MV-4-11 (cell line): ENCODE data around the gene OFD1.

Source experiments
- DNase-seq: peaks from one replicate; lab custom pipeline; 2025; lab: John Stamatoyannopoulos, UW

OFD1 gene

DNA sequence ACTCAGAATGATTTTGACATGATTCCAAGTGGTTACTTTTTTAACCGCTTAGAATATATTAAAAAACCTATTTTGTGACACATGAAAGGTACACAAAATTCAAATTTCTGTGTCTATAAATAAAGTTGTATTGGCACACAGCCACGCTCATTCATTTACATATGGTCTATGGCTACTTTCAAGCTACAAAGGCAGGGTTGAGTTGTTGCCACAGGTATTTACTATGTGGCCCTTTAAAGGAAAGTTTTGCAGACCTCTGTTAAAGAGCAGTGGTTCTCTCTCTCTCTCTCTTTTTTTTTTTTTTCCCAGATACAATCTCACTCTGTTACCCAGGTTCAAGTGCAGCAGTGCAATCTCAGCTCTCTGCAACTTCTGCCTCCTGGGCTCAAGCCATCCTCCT lies 59.3 kb downstream of the OFD1 start:
- no peak for DNase-seq

DNA sequence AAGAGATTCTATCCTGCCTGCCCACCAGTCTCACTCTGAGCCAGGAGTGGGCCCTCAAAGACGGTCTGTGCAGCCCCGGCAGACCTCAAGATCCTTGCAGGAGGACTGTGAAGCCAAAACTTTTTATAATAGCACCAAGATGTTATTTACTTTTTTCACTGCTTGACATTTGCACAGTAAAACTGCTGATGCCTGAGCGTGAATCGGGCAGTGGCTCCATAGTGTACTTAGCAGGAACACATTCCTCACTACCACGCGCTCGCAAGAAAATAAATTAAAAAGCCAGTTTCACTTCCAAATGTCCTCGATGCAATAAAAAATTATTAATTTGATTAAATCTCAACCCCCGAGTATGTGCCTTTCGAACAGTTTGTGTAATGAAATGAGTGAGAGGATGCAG lies 59.9 kb downstream of the OFD1 start:
- DNase-seq: no peak

DNA sequence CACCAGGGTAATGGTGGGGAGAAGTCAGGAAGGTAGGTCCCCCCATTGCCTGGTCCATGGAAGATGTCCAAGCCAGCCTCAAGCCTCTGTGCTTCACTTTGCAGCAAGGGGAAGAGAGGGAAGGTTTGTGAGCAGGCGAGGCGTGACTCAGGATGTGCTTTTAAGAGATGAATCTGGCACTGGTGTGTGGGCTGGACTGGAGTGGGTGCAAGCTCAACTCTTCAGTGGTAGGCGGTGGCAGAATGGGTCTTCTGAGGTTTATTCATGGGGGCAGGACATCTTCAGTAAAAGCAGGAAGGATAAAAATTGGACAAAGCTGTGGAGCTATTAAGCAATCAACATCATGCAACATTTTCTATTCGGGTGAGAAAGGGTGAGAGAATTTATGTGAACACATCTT lies 63.0 kb downstream of the OFD1 start:
- DNase-seq: no peak

DNA sequence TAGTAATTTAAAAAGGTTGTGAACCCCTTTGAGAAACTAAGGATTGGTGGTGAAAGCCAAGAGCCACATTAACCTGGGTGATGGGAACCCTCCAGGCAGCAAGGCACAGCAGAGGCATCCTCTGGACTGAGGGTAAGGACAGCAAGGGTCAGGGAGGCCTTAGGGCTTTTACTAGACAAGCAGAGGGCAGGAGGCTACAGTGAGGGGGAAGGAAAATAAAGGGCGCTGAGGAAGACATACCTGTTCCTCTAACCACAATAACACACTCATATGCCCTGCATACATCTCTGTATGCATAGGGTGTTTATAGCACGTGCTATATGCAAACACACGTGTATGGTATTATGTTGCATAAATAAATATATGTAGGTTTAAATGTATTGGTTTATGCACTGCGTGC lies 63.6 kb downstream of the OFD1 start:
- DNase-seq: no peak

DNA sequence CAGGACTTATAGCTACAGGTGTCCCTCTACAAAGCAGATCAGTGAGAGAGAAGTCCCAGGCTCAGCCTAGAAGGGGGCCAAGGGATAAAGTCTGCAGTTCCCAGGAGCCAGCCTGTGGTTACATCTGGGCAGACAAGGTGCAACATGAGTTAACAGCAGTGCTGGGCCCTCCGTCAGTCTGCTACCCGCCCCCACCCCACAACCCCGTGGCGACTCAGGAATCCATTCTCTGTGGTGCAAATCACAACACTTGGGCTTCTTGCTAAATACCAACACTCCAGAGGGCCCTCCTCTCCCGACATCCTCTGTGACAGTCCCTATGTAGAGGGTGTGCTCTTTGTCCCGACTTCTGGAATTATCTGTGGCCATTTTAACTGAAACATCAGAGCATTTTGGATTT lies 68.6 kb downstream of the OFD1 start:
- DNase-seq: no peak

DNA sequence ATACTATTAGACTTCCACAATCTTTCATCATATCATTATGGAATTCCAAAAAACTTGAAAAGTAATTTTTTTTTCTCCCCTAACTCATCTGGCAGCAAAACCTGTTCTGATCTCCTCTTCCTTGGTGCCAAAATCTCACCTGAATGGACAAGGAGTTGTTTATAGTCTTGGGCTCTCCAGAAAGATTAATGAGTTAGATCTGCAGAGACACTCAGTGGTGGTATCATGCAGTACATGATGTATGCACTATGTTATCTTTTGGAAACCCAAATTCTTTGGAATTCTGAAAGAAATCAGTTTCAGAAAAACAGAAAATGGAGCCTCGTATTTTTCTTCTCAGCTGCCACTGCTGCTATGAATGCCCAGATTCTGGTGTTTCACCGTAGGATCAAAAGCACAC lies 70.7 kb downstream of the OFD1 start:
- no peak for DNase-seq

DNA sequence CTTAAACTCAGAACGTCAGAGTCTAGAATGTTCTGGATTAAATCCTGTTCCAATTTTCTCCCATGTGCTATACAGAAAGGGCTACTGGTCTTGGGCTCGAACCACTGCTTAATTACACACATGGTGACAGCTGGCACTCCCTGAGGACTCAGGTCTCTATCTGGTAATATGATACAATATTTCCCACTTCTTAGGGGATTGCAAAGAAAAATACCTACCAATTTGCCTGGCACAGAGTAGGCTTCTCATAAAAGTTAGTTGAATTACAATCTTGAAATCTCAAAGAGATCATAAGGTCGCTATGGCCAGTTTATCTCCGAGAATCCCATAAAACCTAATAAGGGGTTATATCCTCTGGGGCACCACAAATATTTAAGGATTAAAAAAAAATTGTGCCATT lies 73.7 kb downstream of the OFD1 start:
- DNase-seq: no peak

DNA sequence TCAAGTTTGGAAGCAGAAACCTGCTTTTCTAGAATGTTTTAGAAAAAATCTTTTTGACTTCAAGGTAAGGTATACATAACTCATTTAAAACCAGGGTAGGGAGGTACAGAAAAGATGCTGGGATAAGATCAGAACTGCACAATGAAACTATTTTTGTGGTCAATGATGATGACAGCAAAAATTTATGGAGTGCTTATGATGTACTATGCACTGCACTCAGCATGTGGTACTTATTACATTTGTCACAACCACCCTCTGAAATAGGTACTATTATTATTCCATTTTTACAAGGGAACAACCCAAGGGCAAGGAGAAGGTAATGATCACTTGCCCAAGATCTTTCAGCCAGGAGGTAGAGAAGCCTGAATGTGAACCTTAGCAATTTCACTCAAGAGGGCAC lies 74.3 kb downstream of the OFD1 start:
- no peak for DNase-seq

DNA sequence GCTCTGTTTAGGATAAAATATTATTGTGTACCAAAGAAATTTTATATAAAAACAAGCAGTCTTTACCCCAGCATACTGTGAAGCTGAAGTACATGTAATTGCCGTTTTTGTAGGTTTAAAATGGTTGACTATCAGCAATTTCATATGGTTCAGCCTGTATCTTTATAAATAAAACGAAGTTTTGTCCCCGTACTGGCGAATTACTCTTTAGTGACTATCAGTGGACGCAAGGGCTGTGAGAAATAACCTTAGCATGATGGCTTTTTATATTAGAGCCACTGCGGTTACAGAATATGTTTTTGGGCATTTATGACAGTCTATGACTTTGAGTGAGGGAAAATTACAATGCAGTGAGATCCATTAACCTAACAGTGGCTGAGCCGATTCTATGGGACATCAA lies 81.1 kb downstream of the OFD1 start:
- no peak for DNase-seq

DNA sequence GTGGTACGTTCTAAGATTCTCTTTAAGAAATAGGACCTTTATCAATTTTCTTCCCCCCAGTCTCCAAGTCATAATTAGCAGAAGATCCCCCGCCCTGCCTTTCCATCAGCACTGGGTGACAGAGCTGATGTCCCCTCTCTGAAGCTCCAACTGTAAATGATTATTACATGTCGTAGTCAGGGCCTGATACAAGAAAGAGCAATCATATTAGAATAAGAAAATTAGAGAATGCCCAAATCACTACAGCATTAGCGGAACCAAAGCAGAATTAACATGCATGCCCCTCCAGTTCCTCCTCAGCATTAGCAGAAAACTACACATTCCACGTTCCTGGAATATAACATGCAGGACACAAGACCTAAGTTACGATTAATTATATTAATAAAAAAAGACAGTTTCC lies 81.6 kb downstream of the OFD1 start:
- DNase-seq: no peak

DNA sequence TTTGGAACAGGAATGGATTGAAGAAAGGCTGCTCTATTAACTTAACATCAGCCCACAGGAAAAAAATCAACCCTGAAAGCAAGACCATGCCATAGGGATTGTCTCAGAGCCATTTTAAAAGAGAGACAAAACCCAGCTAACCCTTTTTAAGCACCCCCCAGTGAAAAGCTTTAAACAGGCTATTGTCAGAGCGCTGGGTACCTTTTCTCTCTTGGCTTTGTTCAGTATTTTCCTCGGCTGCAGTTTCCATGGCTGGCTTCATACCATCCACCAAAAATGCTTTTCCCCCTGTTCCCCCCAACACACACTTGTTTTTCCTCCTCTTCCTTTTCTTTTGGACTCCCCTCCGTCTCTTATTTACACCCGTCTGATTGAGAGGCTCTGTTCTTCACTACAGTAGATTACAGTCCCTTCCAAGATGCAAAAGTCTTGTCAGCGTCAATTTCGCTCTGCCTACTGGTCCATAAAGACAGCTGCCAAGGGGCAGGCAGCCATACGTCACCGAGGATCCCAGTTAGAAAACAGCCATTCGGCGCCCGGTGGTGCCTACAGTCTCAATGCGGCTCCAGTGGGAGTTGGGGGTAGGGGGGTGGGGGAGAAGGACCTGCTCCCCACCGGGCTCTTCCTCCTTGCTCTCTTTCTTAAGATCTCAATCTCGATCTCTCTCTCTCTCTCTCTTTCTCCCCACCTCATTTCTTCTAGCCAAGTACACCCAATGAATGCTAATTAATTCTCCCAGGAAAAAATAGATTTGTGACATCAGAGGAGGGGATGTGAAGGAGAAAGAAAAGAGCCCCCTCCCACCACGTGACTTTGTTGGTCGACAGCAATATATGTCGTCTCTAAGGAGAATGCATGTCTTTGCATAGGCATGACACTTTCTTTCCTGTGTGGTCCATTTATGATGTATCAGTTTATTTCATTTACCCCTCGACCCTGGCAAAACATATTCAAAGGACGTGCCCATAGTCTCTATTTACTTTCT lies 82.4 kb downstream of the OFD1 start, which contains the start of gene GPM6B:
TSS of gene GPM6B (minus strand) at position 451 of the 985 bp plus-strand sequence. CDS start at position 262, 189 bp downstream.
- no peak for DNase-seq
